T-cell (primary cell): ENCODE measurements around the gene NAA60. TPM values are rescaled to one million over a fixed set of nuclear protein-coding genes. Genes with fewer than 3 reads are reported as not detected.
A peak's percentile ranks its signal among the peaks of the same experiment; 100 is the strongest.

Experiments
- ATAC-seq, 4 experiments: fragments of 200-7000 bp in 3 of 4; fragments of 150-1000 bp in 1 of 4; cut with Tn5 transposase; replicated peaks in 1 of 4; 1 replicate in 3 of 4; 2 replicates in 1 of 4; pipeline ENCODE4 v1.10.0; 2021; ENCODE audit warnings: moderate library complexity in 3 of 4, mild to moderate bottlenecking in 2 of 4, moderate number of reproducible peaks in 1 of 4
- CTCF ChIA-PET, 2 donors: fragments of 300-600 bp; sonication (Branson Sonifier 250); formaldehyde crosslinking; loops; one replicate each; lab custom pipeline; 2022; ENCODE audit warnings: antibody characterized with exemption in 2 of 2; lab: Charles Lee
- POLR2A ChIA-PET, 2 donors: fragments of 300-600 bp; sonication (Branson Sonifier 250); formaldehyde crosslinking; loops; one replicate each; lab custom pipeline; 2022; ENCODE audit warnings: antibody characterized with exemption in 2 of 2; lab: Charles Lee
- DNase-seq, 35 experiments: peaks; one replicate each; pipeline versions ENCODE4 v3.0.0 to v3.0.0-alpha.2; 2013 to 2023
- H3K27ac ChIP-seq: one replicate; pipeline ENCODE4 v1.5.1; 2013; ENCODE audit warnings: low read length
- H3K27me3 ChIP-seq, 2 experiments: replicated peaks in 1 of 2; 1 replicate in 1 of 2; 2 replicates in 1 of 2; pipeline versions ENCODE4 v1.6.1 to v1.7.0; 2013; ENCODE audit warnings: low read length in 1 of 2, mixed read lengths in 1 of 2; ENCODE audit not compliant: control insufficient read depth in 2 of 2, insufficient read depth in 2 of 2; ENCODE audit errors: extremely low read depth in 1 of 2
- H3K36me3 ChIP-seq, 2 donors: 1 replicate in 1 of 2; 2 replicates in 1 of 2; pipeline versions ENCODE4 v1.6.1 to v1.7.0; 2013; ENCODE audit warnings: low read length in 1 of 2; ENCODE audit not compliant: control insufficient read depth in 2 of 2, insufficient read depth in 1 of 2; ENCODE audit errors: extremely low read depth in 1 of 2
- H3K4me1 ChIP-seq, 2 experiments: 1 replicate in 1 of 2; 2 replicates in 1 of 2; pipeline versions ENCODE4 v1.6.1 to v1.7.0; 2013; ENCODE audit warnings: low read length in 2 of 2, mixed read lengths in 1 of 2; ENCODE audit not compliant: insufficient read depth in 2 of 2, control insufficient read depth in 1 of 2; ENCODE audit errors: extremely low read depth in 1 of 2
- H3K4me3 ChIP-seq, 2 donors: 1 replicate in 1 of 2; 2 replicates in 1 of 2; pipeline versions ENCODE4 v1.5.1 to v1.7.0; 2013; ENCODE audit warnings: mild to moderate bottlenecking in 2 of 2, low read length in 1 of 2, moderate library complexity in 1 of 2; ENCODE audit not compliant: control insufficient read depth in 1 of 2; ENCODE audit errors: extremely low read depth in 1 of 2
- H3K9me3 ChIP-seq: 2 replicates; pipeline ENCODE4 v1.7.0; 2013
- H3K27ac Mint-ChIP-seq, 2 donors: one replicate each; pipeline ENCODE4 v1.8.0; 2020 to 2021; ENCODE audit warnings: mild to moderate bottlenecking in 2 of 2, mixed read lengths in 2 of 2
- H3K27me3 Mint-ChIP-seq, 2 donors: one replicate each; pipeline ENCODE4 v1.8.0; 2021 to 2022; ENCODE audit warnings: mixed read lengths in 2 of 2
- H3K36me3 Mint-ChIP-seq: one replicate; pipeline ENCODE4 v1.8.0; 2021; ENCODE audit warnings: mixed read lengths
- H3K4me1 Mint-ChIP-seq, 3 donors: one replicate each; pipeline ENCODE4 v1.8.0; 2020 to 2022; ENCODE audit warnings: mixed read lengths in 3 of 3, mild to moderate bottlenecking in 1 of 3
- H3K4me3 Mint-ChIP-seq, 3 donors: one replicate each; pipeline ENCODE4 v1.8.0; 2020 to 2022; ENCODE audit warnings: mild to moderate bottlenecking in 3 of 3, mixed read lengths in 3 of 3, moderate library complexity in 3 of 3
- H3K9me3 Mint-ChIP-seq, 3 donors: one replicate each; pipeline ENCODE4 v1.8.0; 2020 to 2022; ENCODE audit warnings: mixed read lengths in 3 of 3
- WGBS: methylation state at CpG from one replicate; pipeline ENCODE4 v1.1.5; 2013; ENCODE audit warnings: missing lambda C conversion rate; ENCODE audit not compliant: insufficient coverage; 5-methylcytosine and 5-hydroxymethylcytosine counted together
- total RNA-seq, 35 experiments: library from RNA in 6 of 35; stranded (reverse) in 6 of 35; fragments of 120-200 nt in 1 of 35; gene quantifications; one replicate each; pipeline versions ENCODE4 v1.2.1 to v1.2.4 and lab custom pipeline; 2013 to 2026

NAA60 gene
- total RNA-seq, 5 donors from 2014 or later (not counting 1 experiment from before 2014, with no cell fraction given) = 40.9 to 67.6 (median 55.6) TPM

DNA sequence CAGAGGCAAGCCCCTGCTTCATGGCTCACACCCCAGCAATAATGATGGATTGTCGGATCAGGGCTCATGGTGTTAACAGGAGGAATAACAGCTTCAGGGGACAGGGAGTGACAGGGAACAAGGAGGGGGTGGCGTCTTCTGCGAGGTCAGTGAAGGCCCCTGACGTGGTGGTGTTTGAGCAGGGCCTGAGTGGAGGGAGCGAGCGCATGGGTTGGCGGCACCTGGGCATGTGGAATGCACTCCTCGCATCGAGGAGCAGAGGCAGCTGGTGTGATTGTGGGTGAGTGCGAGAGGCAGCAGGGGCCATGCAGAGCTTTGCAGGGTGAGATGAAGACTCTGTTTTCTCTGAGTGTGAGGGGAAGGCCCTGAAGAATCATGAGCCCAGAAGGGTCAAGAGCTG, 90.6 kb downstream of the NAA60 start:
- Histone ChIP-seq H3K27me3 (no peaks in the 10 kb centered on the region), H3K36me3 (peaks cover 5 to 41% of the 10 kb centered on the region in 2 donors), H3K4me3 (no peak overlapping the region), H3K27ac (no peak overlapping the region), H3K9me3 (no peaks in the 10 kb centered on the region), H3K4me1 (no peaks in the 10 kb centered on the region)
- Mint-ChIP-seq H3K4me1 (peaks cover 14 to 17% (median 16%) of the 10 kb centered on the region in 3 donors), H3K4me3 (no peak overlapping the region), H3K9me3 (no peaks in the 10 kb centered on the region), H3K36me3 (peaks cover 34% of the 10 kb centered on the region), H3K27me3 (no peaks in the 10 kb centered on the region), H3K27ac (peak overlapping the region; percentile 70 to 79)
- ChIA-PET CTCF (no interaction called here), POLR2A (no interaction called here)
- 92% methylated on average over 10 of the region's 10 CpGs for WGBS
- no peak for ATAC-seq
- DNase-seq = no peak

- no peaks in the 10 kb centered on the region for H3K4me1 ChIP-seq
- peak overlapping the region; percentile 20 to 58 for H3K27ac Mint-ChIP-seq
- H3K4me1 Mint-ChIP-seq = peaks cover 14 to 17% (median 16%) of the 10 kb centered on the region in 3 donors
- H3K36me3 ChIP-seq = peaks cover 2 to 39% of the 10 kb centered on the region in 2 donors
- ATAC-seq (no peak), DNase-seq (no peak)
- no peaks in the 10 kb centered on the region for H3K9me3 Mint-ChIP-seq
- WGBS = 100% methylated on average over 1 of the region's 3 CpGs
- no peaks in the 10 kb centered on the region for H3K27me3 Mint-ChIP-seq
- POLR2A ChIA-PET = no interaction called here
- no peak overlapping the region for H3K27ac ChIP-seq
- CTCF ChIA-PET = interaction anchor here in 1 of 2 donors (1.1 kb wide), 1 partner anchor 8 kb away, joined by 3 read pairs; no protein-coding TSS in a partner anchor
- H3K4me3 Mint-ChIP-seq = no peak overlapping the region
- no peaks in the 10 kb centered on the region for H3K27me3 ChIP-seq
- no peaks in the 10 kb centered on the region for H3K9me3 ChIP-seq
- no peak overlapping the region for H3K4me3 ChIP-seq
- H3K36me3 Mint-ChIP-seq = peaks cover 36% of the 10 kb centered on the region
Observed at GRCh38 chr16:3536271-3536731, 92.8 kb downstream of the NAA60 start.

Other genes starting within 250 kb of the NAA60 start
- 10 to 100 TPM in 3 of 5 donors, 1 to 10 TPM in 2; 7.6 to 21.3 (median 20.1) TPM for gene ZNF200, start 208.5 kb upstream of the NAA60 start, total RNA-seq
- gene MEFV, start 187.0 kb upstream of the NAA60 start, total RNA-seq = under 1 TPM in 4 of 5 donors, not detected in 1; 0.10 to 0.38 (median 0.19) TPM
- 10 to 100 TPM; 28.6 to 50.9 (median 44.3) TPM for gene ZNF263, start 160.2 kb upstream of the NAA60 start, total RNA-seq
- 10 to 100 TPM in 3 of 5 donors, 1 to 10 TPM in 2; 4.4 to 12.3 (median 10.6) TPM for gene TIGD7, start 138.2 kb upstream of the NAA60 start, total RNA-seq
- 10 to 100 TPM; 46.0 to 68.7 (median 60.3) TPM for gene ZNF75A, start 138.2 kb upstream of the NAA60 start, total RNA-seq
- gene OR2C1, start 87.8 kb upstream of the NAA60 start, total RNA-seq = under 1 TPM in 3 of 5 donors, not detected in 2; 0.25 to 0.51 (median 0.26) TPM
- 10 to 100 TPM; 11.6 to 34.5 (median 28.5) TPM for gene ZSCAN32, start 42.7 kb upstream of the NAA60 start, total RNA-seq
- gene ZNF174, start 42.5 kb upstream of the NAA60 start, total RNA-seq = 10 to 100 TPM in 3 of 5 donors, 1 to 10 TPM in 2; 6.4 to 18.7 (median 18.5) TPM
- gene ZNF597, start 176 bp upstream of the NAA60 start, total RNA-seq = 1 to 10 TPM; 2.2 to 4.8 (median 4.3) TPM
- not detected for gene C16orf90, start 51.8 kb downstream of the NAA60 start, total RNA-seq
- gene CLUAP1, start 57.3 kb downstream of the NAA60 start, total RNA-seq = 10 to 100 TPM; 22.5 to 36.2 (median 32.6) TPM
- gene NLRC3, start 133.7 kb downstream of the NAA60 start, total RNA-seq = 100 to 1,000 TPM in 3 of 5 donors, 10 to 100 TPM in 2; 75.6 to 178 (median 160) TPM
- gene SLX4, start 167.9 kb downstream of the NAA60 start, total RNA-seq = 1 to 10 TPM; 6.3 to 9.4 (median 8.5) TPM
- 10 to 100 TPM; 22.6 to 54.4 (median 52.7) TPM for gene DNASE1, start 211.0 kb downstream of the NAA60 start, total RNA-seq